ENCODE data around the gene CYP4F3.

The CYP4F3 gene

DNA sequence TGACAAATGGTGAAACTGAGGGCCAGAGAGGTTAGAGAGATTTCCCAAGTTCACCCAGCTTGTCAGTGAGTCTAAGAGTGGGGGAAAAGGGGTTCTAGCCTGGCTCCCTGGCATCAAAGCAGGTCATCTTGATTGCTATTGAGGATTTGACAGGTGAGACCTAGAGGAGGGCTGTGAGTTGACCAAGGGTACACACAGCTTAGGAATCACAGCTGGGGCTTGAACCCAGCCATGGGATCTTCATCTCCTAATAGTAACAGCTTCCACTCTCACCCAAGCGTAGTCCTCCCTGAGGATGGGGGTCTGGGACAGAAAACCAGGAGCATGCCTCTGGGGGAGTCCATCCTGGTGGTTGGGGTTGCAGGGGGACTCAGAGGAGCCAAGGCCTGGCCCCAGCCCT, 18.9 kb upstream of the CYP4F3 start:
- no peak overlapping the region for H3K4me2 ChIP-seq (ENCODE audit: low read length)
- no peaks in the 10 kb centered on the region for H3K9me3 ChIP-seq (ENCODE audit: low read length)
- no peaks in the 10 kb centered on the region for H3K4me1 ChIP-seq (ENCODE audit: insufficient read depth, low read length, severe bottlenecking)
- H3K9ac ChIP-seq (ENCODE audit: low read length) = no peak overlapping the region
- H3K9me2 ChIP-seq (ENCODE audit: low read depth, low read length) = no peaks in the 10 kb centered on the region
- no peaks in the 10 kb centered on the region for H4K20me1 ChIP-seq (ENCODE audit: insufficient read depth, low read length)
- TF ChIP-seq CTCF (IDR thresholded peaks at IDR 0.05; ENCODE audit: low read length) (no peak), EZH2 (IDR thresholded peaks at IDR 0.05; ENCODE audit: borderline replicate concordance, low read length) (no peak)
- H3K36me3 ChIP-seq (ENCODE audit: insufficient read depth, low read length) = no peaks in the 10 kb centered on the region
- no peaks in the 10 kb centered on the region for H3F3A ChIP-seq (ENCODE audit: insufficient read depth, low read length)
- no peak overlapping the region for H3K4me3 ChIP-seq (ENCODE audit: low read depth, low read length, poor library complexity, severe bottlenecking)
- H3K27ac ChIP-seq (ENCODE audit: low read depth, low read length, poor library complexity, severe bottlenecking) = no peak overlapping the region
- H2AFZ ChIP-seq (ENCODE audit: low read length) = no peak overlapping the region
- H3K79me2 ChIP-seq (ENCODE audit: insufficient read depth, low read length) = no peaks in the 10 kb centered on the region
- H3K27me3 ChIP-seq (ENCODE audit: insufficient read depth, low read length) = no peaks in the 10 kb centered on the region

DNA sequence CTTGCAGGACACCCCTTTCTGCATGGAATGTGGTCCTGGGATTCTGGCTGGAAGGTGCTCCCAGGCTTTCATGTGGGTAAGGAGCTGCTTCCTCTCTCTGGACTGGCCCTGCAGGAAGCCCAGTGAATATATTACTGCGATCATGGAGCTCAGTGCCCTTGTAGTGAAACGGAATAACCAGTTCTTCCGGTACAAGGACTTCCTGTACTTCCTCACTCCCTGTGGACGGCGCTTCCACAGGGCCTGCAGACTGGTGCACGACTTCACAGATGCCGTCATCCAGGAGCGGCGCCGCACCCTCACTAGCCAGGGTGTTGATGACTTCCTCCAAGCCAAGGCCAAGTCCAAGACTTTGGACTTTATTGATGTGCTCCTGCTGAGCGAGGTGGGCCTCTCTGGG, 17.7 kb upstream of the CYP4F3 start:
- Histone ChIP-seq H3K36me3 (ENCODE audit: insufficient read depth, low read length) (no peaks in the 10 kb centered on the region), H3K9ac (ENCODE audit: low read length) (no peak overlapping the region), H3K9me2 (ENCODE audit: low read depth, low read length) (no peaks in the 10 kb centered on the region), H3F3A (ENCODE audit: insufficient read depth, low read length) (no peaks in the 10 kb centered on the region), H3K4me1 (ENCODE audit: insufficient read depth, low read length, severe bottlenecking) (no peaks in the 10 kb centered on the region), H3K27ac (ENCODE audit: low read depth, low read length, poor library complexity, severe bottlenecking) (no peak overlapping the region), H3K4me3 (ENCODE audit: low read depth, low read length, poor library complexity, severe bottlenecking) (no peak overlapping the region), H2AFZ (ENCODE audit: low read length) (no peak overlapping the region), H3K79me2 (ENCODE audit: insufficient read depth, low read length) (no peaks in the 10 kb centered on the region), H3K4me2 (ENCODE audit: low read length) (no peak overlapping the region), H4K20me1 (ENCODE audit: insufficient read depth, low read length) (no peaks in the 10 kb centered on the region), H3K9me3 (ENCODE audit: low read length) (no peaks in the 10 kb centered on the region), H3K27me3 (ENCODE audit: insufficient read depth, low read length) (no peaks in the 10 kb centered on the region)
- TF ChIP-seq CTCF (IDR thresholded peaks at IDR 0.05; ENCODE audit: low read length) (no peak), EZH2 (IDR thresholded peaks at IDR 0.05; ENCODE audit: borderline replicate concordance, low read length) (no peak)

DNA sequence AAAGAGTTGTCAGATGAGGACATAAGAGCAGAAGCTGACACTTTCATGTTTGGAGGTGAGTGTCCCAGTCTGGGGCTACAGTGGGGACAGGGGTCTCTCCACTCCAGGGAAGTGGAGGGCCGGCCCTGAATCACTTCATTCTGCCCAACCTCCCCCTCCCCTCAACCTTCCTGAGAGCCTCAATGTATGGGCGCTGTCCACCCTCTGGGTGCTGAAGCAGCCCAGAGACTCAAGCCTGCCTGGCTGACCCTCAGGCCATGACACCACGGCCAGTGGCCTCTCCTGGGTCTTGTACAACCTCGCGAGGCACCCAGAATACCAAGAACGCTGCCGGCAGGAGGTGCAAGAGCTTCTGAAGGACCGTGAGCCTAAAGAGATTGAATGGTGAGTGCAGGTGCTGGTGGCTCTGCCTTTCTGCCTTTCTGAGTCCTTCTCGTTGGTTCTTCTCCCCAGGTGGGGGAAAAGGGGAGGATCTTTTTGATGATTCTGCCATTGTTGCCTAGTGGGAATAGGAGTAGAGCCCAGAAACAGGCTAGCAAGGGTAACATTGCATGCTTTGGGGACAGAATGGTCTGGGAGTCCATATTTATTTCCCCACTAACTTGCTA, 16.9 kb upstream of the CYP4F3 start:
- Histone ChIP-seq H3K9ac (ENCODE audit: low read length) (no peak overlapping the region), H3K79me2 (ENCODE audit: insufficient read depth, low read length) (no peaks in the 10 kb centered on the region), H3K27ac (ENCODE audit: low read depth, low read length, poor library complexity, severe bottlenecking) (no peak overlapping the region), H3K9me3 (ENCODE audit: low read length) (no peaks in the 10 kb centered on the region), H3K4me2 (ENCODE audit: low read length) (no peak overlapping the region), H3K27me3 (ENCODE audit: insufficient read depth, low read length) (no peaks in the 10 kb centered on the region), H3K9me2 (ENCODE audit: low read depth, low read length) (no peaks in the 10 kb centered on the region), H3K4me1 (ENCODE audit: insufficient read depth, low read length, severe bottlenecking) (no peaks in the 10 kb centered on the region), H2AFZ (ENCODE audit: low read length) (no peak overlapping the region), H3K36me3 (ENCODE audit: insufficient read depth, low read length) (no peaks in the 10 kb centered on the region), H3K4me3 (ENCODE audit: low read depth, low read length, poor library complexity, severe bottlenecking) (no peak overlapping the region), H4K20me1 (ENCODE audit: insufficient read depth, low read length) (no peaks in the 10 kb centered on the region), H3F3A (ENCODE audit: insufficient read depth, low read length) (no peaks in the 10 kb centered on the region)
- TF ChIP-seq CTCF (IDR thresholded peaks at IDR 0.05; ENCODE audit: low read length) = no peak
- TF ChIP-seq EZH2 (IDR thresholded peaks at IDR 0.05; ENCODE audit: borderline replicate concordance, low read length) = no peak
